H9 (cell line): ENCODE data around the gene SIGLEC12. TPM values are rescaled to one million over a fixed set of nuclear protein-coding genes. Genes with fewer than 3 reads are reported as not detected.

Experiments
- DNase-seq: peaks from one replicate; pipeline ENCODE4 v3.0.0-alpha.2; 2017
- H2AFZ ChIP-seq: one replicate; pipeline ENCODE4 v1.6.1; 2013; ENCODE audit warnings: mild to moderate bottlenecking, low read length, control low read depth, moderate library complexity
- H2AK5ac ChIP-seq: 2 replicates; pipeline ENCODE4 v1.6.1; 2013; ENCODE audit warnings: low read length, control low read depth, mixed read lengths; ENCODE audit not compliant: insufficient read length
- H2BK120ac ChIP-seq: one replicate; pipeline ENCODE4 v1.6.1; 2013; ENCODE audit warnings: low read depth, mild to moderate bottlenecking, low read length, control low read depth, inconsistent platforms; ENCODE audit not compliant: poor library complexity, severe bottlenecking
- H2BK12ac ChIP-seq: 2 replicates; pipeline ENCODE4 v1.6.1; 2013; ENCODE audit warnings: low read length, control low read depth, mixed read lengths, low read depth; ENCODE audit not compliant: insufficient read length
- H2BK15ac ChIP-seq: 2 replicates; pipeline ENCODE4 v1.6.1; 2013; ENCODE audit warnings: low read depth, low read length, control low read depth
- H2BK20ac ChIP-seq: one replicate; pipeline ENCODE4 v1.6.1; 2013; ENCODE audit warnings: low read depth, mild to moderate bottlenecking, low read length, control low read depth, inconsistent platforms; ENCODE audit not compliant: poor library complexity, severe bottlenecking
- H2BK5ac ChIP-seq: 2 replicates; pipeline ENCODE4 v1.6.1; 2013; ENCODE audit warnings: low read length, control low read depth, mixed read lengths; ENCODE audit not compliant: insufficient read length
- H3K14ac ChIP-seq: 2 replicates; pipeline ENCODE4 v1.6.1; 2013; ENCODE audit warnings: low read length, control low read depth; ENCODE audit not compliant: insufficient read depth
- H3K18ac ChIP-seq: 2 replicates; pipeline ENCODE4 v1.6.1; 2013; ENCODE audit warnings: low read depth, mild to moderate bottlenecking, mixed read lengths, low read length, control low read depth; ENCODE audit not compliant: insufficient read length
- H3K23ac ChIP-seq: 2 replicates; pipeline ENCODE4 v1.6.1; 2013; ENCODE audit warnings: low read length, control low read depth, mixed read lengths, low read depth; ENCODE audit not compliant: insufficient read length
- H3K23me2 ChIP-seq: 2 replicates; pipeline ENCODE4 v1.6.1; 2013; ENCODE audit warnings: low read depth, mild to moderate bottlenecking, mixed read lengths, low read length, control low read depth; ENCODE audit not compliant: insufficient read length, poor library complexity, severe bottlenecking
- H3K27ac ChIP-seq: 2 replicates; pipeline ENCODE4 v1.5.1; 2013; ENCODE audit warnings: low read length, control low read depth, mixed read lengths, low read depth; ENCODE audit not compliant: insufficient read length
- H3K27me3 ChIP-seq: 2 replicates; pipeline ENCODE4 v1.6.1; 2013; ENCODE audit warnings: low read length, control low read depth, inconsistent platforms; ENCODE audit not compliant: insufficient read depth
- H3K4ac ChIP-seq: 2 replicates; pipeline ENCODE4 v1.6.1; 2013; ENCODE audit warnings: low read depth, mild to moderate bottlenecking, control low read depth, inconsistent platforms, low read length, moderate library complexity
- H3K4me1 ChIP-seq: 2 replicates; pipeline ENCODE4 v1.6.1; 2013; ENCODE audit warnings: low read length, control low read depth, inconsistent platforms; ENCODE audit not compliant: insufficient read depth
- H3K4me2 ChIP-seq: 2 replicates; pipeline ENCODE4 v1.6.1; 2013; ENCODE audit warnings: low read length, control low read depth, mixed read lengths; ENCODE audit not compliant: insufficient read length, insufficient read depth
- H3K56ac ChIP-seq: 2 replicates; pipeline ENCODE4 v1.6.1; 2013; ENCODE audit warnings: low read depth, mild to moderate bottlenecking, mixed read lengths, low read length, control low read depth; ENCODE audit not compliant: insufficient read length
- H3K79me1 ChIP-seq: 2 replicates; pipeline ENCODE4 v1.6.1; 2013; ENCODE audit warnings: low read depth, mild to moderate bottlenecking, moderate library complexity, low read length, control low read depth, inconsistent platforms; ENCODE audit not compliant: insufficient read depth, poor library complexity, severe bottlenecking
- H3K79me2 ChIP-seq: 2 replicates; pipeline ENCODE4 v1.6.1; 2013; ENCODE audit warnings: low read length, control low read depth, inconsistent platforms; ENCODE audit not compliant: insufficient read depth
- H3K9ac ChIP-seq: 2 replicates; pipeline ENCODE4 v1.6.1; 2013; ENCODE audit warnings: low read length, control low read depth, mixed read lengths; ENCODE audit not compliant: insufficient read length; ENCODE audit errors: extremely low read depth
- H3K9me3 ChIP-seq: one replicate; pipeline ENCODE4 v1.6.1; 2013; ENCODE audit warnings: low read depth, low read length, inconsistent platforms; ENCODE audit not compliant: control insufficient read depth
- H3T11ph ChIP-seq: one replicate; pipeline ENCODE4 v1.6.1; 2013; ENCODE audit warnings: mild to moderate bottlenecking, low read length, control low read depth, inconsistent platforms
- H4K20me1 ChIP-seq: one replicate; pipeline ENCODE4 v1.6.1; 2013; ENCODE audit not compliant: control insufficient read depth, insufficient read length, insufficient read depth
- H4K5ac ChIP-seq: 2 replicates; pipeline ENCODE4 v1.6.1; 2013; ENCODE audit warnings: low read depth, mild to moderate bottlenecking, mixed read lengths, low read length, control low read depth; ENCODE audit not compliant: insufficient read length
- H4K8ac ChIP-seq: replicated peaks from 2 replicates; pipeline ENCODE4 v1.6.1; 2013; ENCODE audit warnings: low read length, control low read depth, mixed read lengths, low read depth; ENCODE audit not compliant: insufficient read length
- H4K91ac ChIP-seq: 2 replicates; pipeline ENCODE4 v1.6.1; 2013; ENCODE audit warnings: low read depth, mild to moderate bottlenecking, moderate library complexity, mixed read lengths, low read length, control low read depth; ENCODE audit not compliant: insufficient read length
- H3K27ac Mint-ChIP-seq, 3 experiments: 2 replicates in 2 of 3; 3 replicates in 1 of 3; pipeline ENCODE4 v1.8.0; 2020 to 2021; ENCODE audit warnings: mixed read lengths in 3 of 3, mild to moderate bottlenecking in 1 of 3, moderate library complexity in 1 of 3
- H3K27me3 Mint-ChIP-seq: 2 replicates; pipeline ENCODE4 v1.8.0; 2021; ENCODE audit warnings: low read depth, mild to moderate bottlenecking, moderate library complexity, mixed read lengths
- H3K36me3 Mint-ChIP-seq, 3 experiments: 2 replicates in 2 of 3; 3 replicates in 1 of 3; pipeline ENCODE4 v1.8.0; 2020 to 2021; ENCODE audit warnings: low read depth in 3 of 3, mixed read lengths in 3 of 3; ENCODE audit not compliant: insufficient read depth in 1 of 3
- H3K4me1 Mint-ChIP-seq, 2 experiments: 2 replicates each; pipeline ENCODE4 v1.8.0; 2020; ENCODE audit warnings: mixed read lengths in 2 of 2
- H3K4me3 Mint-ChIP-seq, 2 experiments: 2 replicates in 1 of 2; 3 replicates in 1 of 2; pipeline ENCODE4 v1.8.0; 2020 to 2021; ENCODE audit warnings: mild to moderate bottlenecking in 2 of 2, mixed read lengths in 2 of 2, moderate library complexity in 1 of 2
- H3K9me3 Mint-ChIP-seq, 2 experiments: 2 replicates in 1 of 2; 3 replicates in 1 of 2; pipeline ENCODE4 v1.8.0; 2020; ENCODE audit warnings: mild to moderate bottlenecking in 2 of 2, mixed read lengths in 2 of 2, moderate library complexity in 1 of 2
- CTCF ChIP-seq: fragments of 200-600 bp; sonication (generic); conservative IDR thresholded peaks from 3 replicates; pipeline ENCODE4 v1.8.0; 2021; ENCODE audit warnings: antibody characterized with exemption, mild to moderate bottlenecking
- WGBS: extraction: QIAGEN DNeasy Blood & Tissue Kit; methylation state at CpG from one replicate; pipeline ENCODE4 v1.1.7; 2013; ENCODE audit warnings: missing lambda C conversion rate, low lambda C conversion rate, mixed read lengths; ENCODE audit not compliant: insufficient read length; ENCODE audit errors: extremely low coverage; 5-methylcytosine and 5-hydroxymethylcytosine counted together
- total RNA-seq: library from RNA; stranded (reverse); gene quantifications from 2 replicates; pipeline ENCODE4 v1.2.1, GENCODE V29; 2021

SIGLEC12 gene
- total RNA-seq, 1 experiment from 2014 or later, result not detected

- no peak for TF ChIP-seq CTCF
- no peaks in the 10 kb centered on the region for H3K23me2 ChIP-seq
- H3K4me1 ChIP-seq, result no peaks in the 10 kb centered on the region
- peaks cover 46 to 97% of the 10 kb centered on the region in 2 experiments for H3K9me3 Mint-ChIP-seq
- H3K79me2 ChIP-seq, result no peaks in the 10 kb centered on the region
- no peaks in the 10 kb centered on the region for H3K4me1 Mint-ChIP-seq
- no peaks in the 10 kb centered on the region for H4K20me1 ChIP-seq
- H3K27ac ChIP-seq, result no peak overlapping the region
- H2BK12ac ChIP-seq, result no peak overlapping the region
- H3K4ac ChIP-seq, result no peak overlapping the region
- no peak overlapping the region for H4K5ac ChIP-seq
- no peaks in the 10 kb centered on the region for H3K36me3 Mint-ChIP-seq
- no peaks in the 10 kb centered on the region for H3K79me1 ChIP-seq
- no peak for DNase-seq
- H4K8ac ChIP-seq, result no peak overlapping the region
- H2BK120ac ChIP-seq, result no peak overlapping the region
- H3K27me3 Mint-ChIP-seq, result peaks cover 21% of the 10 kb centered on the region
- no peak overlapping the region for H3K14ac ChIP-seq
- no peak overlapping the region for H2BK5ac ChIP-seq
- no peak overlapping the region for H2AK5ac ChIP-seq
- H3K9ac ChIP-seq, result no peak overlapping the region
- H3K4me3 Mint-ChIP-seq, result no peak overlapping the region
- no peak overlapping the region for H3K18ac ChIP-seq
- no peak overlapping the region for H2AFZ ChIP-seq
- H2BK20ac ChIP-seq, result no peak overlapping the region
- H3K23ac ChIP-seq, result no peak overlapping the region
- no peak overlapping the region for H4K91ac ChIP-seq
- no peak overlapping the region for H3K4me2 ChIP-seq
- no peak overlapping the region for H2BK15ac ChIP-seq
- no peaks in the 10 kb centered on the region for H3K9me3 ChIP-seq
- H3K56ac ChIP-seq, result no peak overlapping the region
- WGBS, result no CpG with 5 or more reads among the region's 3 CpGs
- no peak overlapping the region for H3K27ac Mint-ChIP-seq
- no peak overlapping the region for H3T11ph ChIP-seq
- H3K27me3 ChIP-seq, result no peaks in the 10 kb centered on the region
These were observed 6.6 kb upstream of the SIGLEC12 start for GRCh38 chr19:51508059-51508733.
